Kidney (tissue), 14 donors: ENCODE results near the gene SPP1. TPM values are rescaled to one million over a fixed set of nuclear protein-coding genes. Genes with fewer than 3 reads are reported as not detected.

Experiments
- DNase-seq, 5 donors: peaks; one replicate each; pipeline ENCODE4 v3.0.0-alpha.2; 2013 to 2020
- FAIRE-seq: peaks from 2 replicates; lab custom pipeline; 2012; peaks lifted over from hg19 to GRCh38; lab: Jason Lieb, UNC
- H3K27ac ChIP-seq, 2 donors: one replicate each; pipeline ENCODE4 v1.7.0; 2013; ENCODE audit warnings: low read depth in 2 of 2, low read length in 2 of 2, inconsistent platforms in 1 of 2
- H3K27me3 ChIP-seq: one replicate; pipeline ENCODE4 v1.7.1; 2013; ENCODE audit warnings: low read length, inconsistent platforms; ENCODE audit not compliant: control insufficient read depth, insufficient read depth
- H3K36me3 ChIP-seq, 3 donors: one replicate each; pipeline versions ENCODE4 v1.7.0 to v1.7.1; 2013; ENCODE audit warnings: low read length in 3 of 3, control low read depth in 1 of 3, inconsistent platforms in 1 of 3; ENCODE audit not compliant: insufficient read depth in 3 of 3, control insufficient read depth in 2 of 3
- H3K4me1 ChIP-seq, 3 donors: one replicate each; pipeline versions ENCODE4 v1.7.0 to v1.7.1; 2013; ENCODE audit warnings: low read length in 3 of 3, inconsistent platforms in 1 of 3, low read depth in 1 of 3; ENCODE audit not compliant: control insufficient read depth in 2 of 3, insufficient read depth in 2 of 3
- H3K4me3 ChIP-seq, 3 donors: one replicate each; pipeline versions ENCODE4 v1.7.0 to v1.8.1; 2013; ENCODE audit warnings: low read length in 3 of 3, control low read depth in 1 of 3, inconsistent platforms in 1 of 3
- H3K9ac ChIP-seq, 3 donors: one replicate each; pipeline versions ENCODE4 v1.7.0 to v1.7.1; 2013; ENCODE audit warnings: low read length in 3 of 3, control low read depth in 1 of 3, inconsistent platforms in 1 of 3
- H3K9me3 ChIP-seq, 3 donors: one replicate each; pipeline versions ENCODE4 v1.7.0 to v1.7.1; 2013; ENCODE audit warnings: low read length in 3 of 3, control low read depth in 1 of 3, inconsistent platforms in 1 of 3; ENCODE audit not compliant: control insufficient read depth in 2 of 3, insufficient read depth in 1 of 3
- intact Hi-C: fragments of 100-400 bp; cut with DNase I; formaldehyde crosslinking; loops from one replicate; pipeline ENCODE4 v1.11.1; 2022
- polyA plus RNA-seq: library from polyadenylated mRNA; stranded (reverse); fragments of 350-450 nt; fragmentation: Illumina TruSeq; extraction: RNeasy Lipid Tissue Mini Kit (QIAGEN cat#74804); gene quantifications from one replicate; pipeline ENCODE4 v1.2.3, GENCODE V29; 2014; ENCODE audit warnings: low read depth, low replicate concordance; ENCODE audit not compliant: insufficient read depth
- total RNA-seq: library from RNA; stranded (reverse); fragmentation: NEBNext Ultra II Directional; extraction: Animal tissue kit (Norgen Biotek cat#: 25700); gene quantifications from one replicate; pipeline ENCODE4 v1.2.1, GENCODE V29; 2021
- TF ChIP-seq, protein P1 (sequence below): IDR thresholded peaks from 3 replicates; pipeline ENCODE4 v1.5.1; 2012; ENCODE audit warnings: mild to moderate bottlenecking, moderate library complexity, borderline replicate concordance; ENCODE audit not compliant: insufficient read depth; ENCODE audit errors: extremely low read depth
- donor health status: control.
- donor health status: control.
- donor health status: control.
- donor health status: control.
- donor health status: control.
- donor health status: DM: yes; HTN: yes; CAD: no.
- donor health status: Normal renal cell carcinoma (clear cell type).

SPP1 gene
- total and polyA plus RNA-seq, 2 donors from 2014 or later = 5,484 to 6,594 TPM

DNA sequence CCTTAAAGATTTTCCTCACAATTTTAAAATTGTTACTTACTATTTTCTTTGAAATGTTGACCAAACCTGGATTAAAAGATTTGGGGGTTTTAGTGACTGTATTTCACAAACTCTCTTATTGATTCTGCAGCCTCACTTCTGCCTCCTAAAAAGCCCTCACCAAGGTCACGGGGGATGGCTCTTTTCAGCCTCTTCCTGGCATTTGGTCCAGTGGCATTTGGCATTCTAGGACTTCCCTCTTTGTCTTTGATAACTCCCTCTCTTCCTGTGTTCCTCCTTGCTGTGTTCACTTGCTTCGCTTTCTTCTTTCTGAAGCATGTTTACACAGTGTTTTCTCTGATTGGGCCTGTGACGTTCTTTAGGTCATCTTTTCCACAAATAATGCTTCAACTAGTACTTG, 53.4 kb downstream of the SPP1 start:
- FAIRE-seq (no peak), DNase-seq (no peak)
- Histone ChIP-seq H3K4me1 (peaks cover 0 to 2% (median 0%) of the 10 kb centered on the region in 3 donors), H3K27me3 (no peaks in the 10 kb centered on the region), H3K4me3 (no peak overlapping the region), H3K9me3 (peaks cover 0 to 1% (median 0%) of the 10 kb centered on the region in 3 donors), H3K27ac (no peak overlapping the region), H3K36me3 (peaks cover 2 to 4% (median 3%) of the 10 kb centered on the region in 3 donors), H3K9ac (no peak overlapping the region)
- intact Hi-C loops = no loop called here
- TF ChIP-seq, protein P1, sequence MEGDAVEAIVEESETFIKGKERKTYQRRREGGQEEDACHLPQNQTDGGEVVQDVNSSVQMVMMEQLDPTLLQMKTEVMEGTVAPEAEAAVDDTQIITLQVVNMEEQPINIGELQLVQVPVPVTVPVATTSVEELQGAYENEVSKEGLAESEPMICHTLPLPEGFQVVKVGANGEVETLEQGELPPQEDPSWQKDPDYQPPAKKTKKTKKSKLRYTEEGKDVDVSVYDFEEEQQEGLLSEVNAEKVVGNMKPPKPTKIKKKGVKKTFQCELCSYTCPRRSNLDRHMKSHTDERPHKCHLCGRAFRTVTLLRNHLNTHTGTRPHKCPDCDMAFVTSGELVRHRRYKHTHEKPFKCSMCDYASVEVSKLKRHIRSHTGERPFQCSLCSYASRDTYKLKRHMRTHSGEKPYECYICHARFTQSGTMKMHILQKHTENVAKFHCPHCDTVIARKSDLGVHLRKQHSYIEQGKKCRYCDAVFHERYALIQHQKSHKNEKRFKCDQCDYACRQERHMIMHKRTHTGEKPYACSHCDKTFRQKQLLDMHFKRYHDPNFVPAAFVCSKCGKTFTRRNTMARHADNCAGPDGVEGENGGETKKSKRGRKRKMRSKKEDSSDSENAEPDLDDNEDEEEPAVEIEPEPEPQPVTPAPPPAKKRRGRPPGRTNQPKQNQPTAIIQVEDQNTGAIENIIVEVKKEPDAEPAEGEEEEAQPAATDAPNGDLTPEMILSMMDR = no peak

DNA sequence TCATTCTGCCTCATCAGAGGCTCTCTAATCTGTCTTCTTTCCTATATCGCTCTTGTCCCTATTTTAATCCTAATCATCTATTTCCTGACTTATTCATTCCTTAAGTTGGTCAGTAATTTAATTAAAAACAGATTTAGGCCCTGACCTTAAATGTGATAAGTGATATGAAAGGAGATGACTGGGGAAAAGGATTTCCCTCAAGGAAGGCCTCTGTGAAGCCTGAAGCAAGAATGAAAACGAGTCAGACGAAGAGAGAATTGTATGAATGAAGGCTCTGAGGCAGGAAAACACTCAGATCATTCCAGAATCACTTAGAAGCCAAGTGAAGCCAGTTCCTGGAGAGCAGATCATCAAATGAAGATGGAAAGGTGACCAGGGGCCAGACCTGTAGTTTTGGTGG, 54.0 kb downstream of the SPP1 start:
- intact Hi-C loops = no loop called here
- Histone ChIP-seq H3K27ac (no peak overlapping the region), H3K27me3 (no peaks in the 10 kb centered on the region), H3K9ac (no peak overlapping the region), H3K4me3 (no peak overlapping the region), H3K36me3 (peaks cover 2 to 5% (median 3%) of the 10 kb centered on the region in 3 donors), H3K9me3 (peaks cover 0 to 1% (median 0%) of the 10 kb centered on the region in 3 donors), H3K4me1 (peaks cover 0 to 2% (median 0%) of the 10 kb centered on the region in 3 donors)
- TF ChIP-seq, protein P1 = no peak
- no peak for FAIRE-seq
- no peak for DNase-seq

DNA sequence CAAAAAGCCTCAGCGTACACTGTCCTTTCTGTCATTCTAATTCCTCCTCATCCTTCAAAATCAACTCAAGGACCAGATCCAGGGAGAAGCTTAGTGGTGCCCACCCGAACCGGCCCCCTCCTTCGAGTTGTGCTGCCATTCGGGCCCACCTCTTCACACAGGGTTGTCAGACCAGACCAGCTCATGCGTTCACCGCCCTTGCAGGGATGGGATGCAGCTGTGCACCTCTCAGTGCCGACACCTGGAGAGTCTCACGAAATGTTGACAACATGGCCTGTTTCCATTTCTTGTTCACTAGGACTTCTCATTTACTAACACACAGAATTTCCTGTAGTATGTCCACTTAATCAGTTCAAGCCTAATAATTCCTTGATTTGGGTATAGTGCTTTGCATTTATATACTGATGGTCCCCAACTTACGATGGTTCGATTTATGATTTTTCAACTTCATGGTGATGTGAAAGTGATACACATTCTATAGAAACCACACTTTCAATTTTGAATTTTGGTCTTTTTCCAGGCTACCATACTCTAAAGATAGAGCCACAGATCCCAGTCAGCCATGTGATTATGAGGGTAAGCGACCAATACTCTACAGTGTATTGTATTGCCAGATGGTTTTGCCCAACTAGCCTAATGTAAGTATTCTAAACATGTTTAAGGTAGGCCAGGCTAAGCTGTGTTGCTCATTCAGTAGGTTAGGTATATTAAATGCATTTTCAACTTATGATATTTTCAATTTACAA, 55.2 kb downstream of the SPP1 start:
- H3K36me3 ChIP-seq = peaks cover 2 to 5% (median 3%) of the 10 kb centered on the region in 3 donors
- TF ChIP-seq, protein P1 = no peak
- intact Hi-C loops = no loop called here
- H3K27ac ChIP-seq = no peak overlapping the region
- H3K9ac ChIP-seq = no peak overlapping the region
- no peak for DNase-seq
- no peaks in the 10 kb centered on the region for H3K27me3 ChIP-seq
- peaks cover 0 to 2% (median 0%) of the 10 kb centered on the region in 3 donors for H3K4me1 ChIP-seq
- FAIRE-seq = no peak
- no peak overlapping the region for H3K4me3 ChIP-seq
- no peaks in the 10 kb centered on the region for H3K9me3 ChIP-seq

Other genes starting within 250 kb of the SPP1 start
- gene IBSP, start 176.2 kb upstream of the SPP1 start, total RNA-seq = not detected
- gene IBSP, start 176.2 kb upstream of the SPP1 start, polyA plus RNA-seq = not detected
- not detected for gene MEPE, start 142.7 kb upstream of the SPP1 start, total RNA-seq
- gene MEPE, start 142.7 kb upstream of the SPP1 start, polyA plus RNA-seq = not detected
- 92.6 TPM for gene PKD2, start 31.9 kb downstream of the SPP1 start, total RNA-seq
- 21.2 TPM for gene PKD2, start 31.9 kb downstream of the SPP1 start, polyA plus RNA-seq
- gene ABCG2, start 182.9 kb downstream of the SPP1 start, total RNA-seq = 4.7 TPM
- gene ABCG2, start 182.9 kb downstream of the SPP1 start, polyA plus RNA-seq = 1.5 TPM